NCI-H2196 (cell line): Measurements from ENCODE around the gene IL5.
A peak's percentile ranks its signal among the peaks of the same experiment; 100 is the strongest.

Source experiments
- DNase-seq: peaks from one replicate; lab custom pipeline; 2025; ENCODE audit not compliant: unreplicated experiment; lab: John Stamatoyannopoulos, UW

Gene IL5

DNA sequence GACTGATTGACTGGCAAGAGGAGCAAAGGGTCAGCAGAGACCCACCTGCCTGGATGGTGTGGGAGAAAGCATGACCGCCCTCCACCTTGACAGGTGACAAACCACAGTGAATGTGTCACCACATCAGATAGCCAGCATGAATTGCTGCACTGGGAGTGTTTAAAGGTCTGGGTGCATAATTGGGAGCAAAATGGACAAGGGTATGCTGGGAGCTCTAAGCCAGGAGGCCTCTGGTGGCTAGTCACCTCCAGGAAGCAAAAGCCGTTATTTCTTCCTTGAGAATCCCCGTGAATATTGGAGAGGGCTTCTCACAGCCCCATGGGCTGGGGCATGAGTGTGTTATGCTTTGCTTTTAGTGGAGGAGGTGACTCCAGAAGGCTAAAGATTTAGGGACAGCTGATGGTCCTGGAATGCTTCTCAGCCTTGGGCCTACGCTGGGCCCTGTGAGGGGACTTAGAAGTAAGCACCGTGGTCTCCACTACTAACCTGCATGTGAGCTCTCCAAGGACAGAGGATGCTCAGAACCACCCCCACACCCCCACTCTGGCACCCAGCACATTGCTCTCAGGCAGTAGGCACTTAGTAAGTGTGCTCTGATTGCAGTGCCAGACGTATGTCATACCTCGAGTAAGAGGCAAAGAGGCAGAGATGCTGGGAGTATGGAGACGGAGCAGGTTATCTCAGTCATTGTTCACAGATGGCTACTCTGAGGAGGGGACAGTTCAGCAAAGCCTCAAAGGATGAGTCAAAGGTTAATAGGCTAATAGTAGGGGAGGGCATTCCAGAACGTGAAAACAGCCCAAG, 43.7 kb downstream of the IL5 start:
- DNase-seq = no peak

- no peak for DNase-seq
Measured at GRCh38 chr5:132498686-132499271, 44.5 kb downstream of the IL5 start.

DNA sequence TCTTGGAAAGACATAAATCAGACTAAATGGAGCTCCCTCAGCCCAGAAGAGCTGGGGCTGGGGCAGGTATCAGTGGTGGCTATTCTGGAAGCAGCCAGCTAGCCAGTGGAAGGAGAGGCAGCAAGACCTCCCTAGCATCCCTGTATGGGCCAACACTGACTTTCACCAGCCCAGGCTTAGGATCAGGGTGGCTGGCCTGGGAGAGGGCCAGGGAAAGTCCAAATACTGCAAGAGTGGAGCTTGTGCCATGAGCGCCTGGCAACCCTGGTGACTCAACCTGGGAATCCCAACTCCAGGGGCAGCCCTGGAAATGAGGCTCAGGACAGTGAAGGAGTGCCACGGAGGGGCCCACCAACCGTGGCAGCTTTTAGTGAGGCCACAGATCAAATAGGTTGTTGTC, 45.2 kb downstream of the IL5 start:
- DNase-seq = no peak

DNA sequence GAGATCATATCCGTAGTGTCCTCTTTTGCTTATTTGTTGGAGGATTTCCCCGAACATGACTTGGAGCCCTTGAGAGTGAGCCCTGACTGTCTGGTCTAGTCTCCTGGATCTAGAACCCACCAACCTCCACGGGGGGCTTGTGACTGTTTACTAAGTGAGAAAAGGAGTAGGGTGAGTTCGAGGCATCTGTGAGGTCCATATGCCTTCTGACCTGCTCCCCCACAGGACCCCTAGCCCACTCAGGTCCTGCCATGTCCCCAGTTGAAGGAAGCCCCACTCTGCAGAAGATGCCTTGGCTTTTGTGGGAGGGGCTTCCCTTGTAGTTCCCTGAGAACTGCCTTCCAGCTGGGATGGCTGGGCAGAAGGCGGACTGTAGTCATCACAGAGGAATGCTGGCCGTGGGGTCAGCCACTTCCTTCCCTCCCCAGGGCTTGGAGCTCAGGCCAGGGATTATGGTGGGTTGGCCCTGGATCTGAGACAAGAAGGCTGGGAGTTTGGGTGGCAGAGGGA, 45.8 kb downstream of the IL5 start:
- DNase-seq = peak; percentile 18

GRCh38 chr5:132496631-132497487, 46.5 kb downstream of the IL5 start:
- DNase-seq = peak; percentile 84

GRCh38 chr5:132496191-132496630, 47.1 kb downstream of the IL5 start:
- DNase-seq = peak; percentile 91

DNA sequence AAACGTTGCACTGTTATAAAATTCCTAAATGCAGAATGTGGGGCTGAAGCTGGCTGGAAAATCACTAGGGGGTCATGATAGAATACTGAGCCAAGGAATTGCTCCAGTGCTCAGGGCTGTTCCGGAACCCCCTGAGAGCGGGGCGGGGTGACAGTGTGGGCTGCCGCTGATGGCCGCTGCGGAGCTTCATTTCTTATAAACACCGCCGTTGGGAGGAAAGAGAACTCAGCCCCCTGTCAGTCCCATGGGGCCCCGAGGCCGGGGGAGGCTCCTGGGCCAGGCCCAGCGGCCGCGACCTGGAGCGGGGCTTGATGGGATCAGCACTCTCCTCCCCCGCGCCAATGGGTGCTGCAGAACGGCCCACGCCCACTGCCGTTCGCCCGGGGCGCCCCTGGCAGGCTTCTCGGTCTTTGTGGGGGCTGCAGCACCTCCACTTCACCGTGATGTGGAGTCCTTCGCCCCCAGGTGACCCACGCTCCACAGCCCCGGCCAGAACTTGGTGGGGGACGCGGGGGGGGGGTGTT, 47.6 kb downstream of the IL5 start:
- DNase-seq = peak; percentile 75

DNA sequence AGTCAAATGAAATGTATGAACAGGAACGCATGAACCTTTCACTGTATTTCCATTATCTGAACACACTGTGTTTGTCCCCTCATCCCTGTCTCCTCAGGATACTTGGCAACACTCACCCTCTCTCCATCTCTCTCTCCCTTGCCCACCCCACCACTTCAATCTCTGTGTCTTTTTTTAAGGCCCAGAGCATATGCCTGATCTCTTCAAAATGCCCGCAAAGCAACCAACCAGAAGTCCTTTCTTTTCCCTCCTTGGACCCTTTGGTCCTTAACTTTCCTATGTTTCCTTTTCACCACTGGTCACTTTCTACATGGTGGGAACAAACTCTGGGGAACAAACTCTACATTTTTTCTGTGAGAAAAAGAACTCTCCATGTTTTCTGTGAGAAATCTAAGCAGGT, 49.5 kb downstream of the IL5 start:
- no peak for DNase-seq

DNA sequence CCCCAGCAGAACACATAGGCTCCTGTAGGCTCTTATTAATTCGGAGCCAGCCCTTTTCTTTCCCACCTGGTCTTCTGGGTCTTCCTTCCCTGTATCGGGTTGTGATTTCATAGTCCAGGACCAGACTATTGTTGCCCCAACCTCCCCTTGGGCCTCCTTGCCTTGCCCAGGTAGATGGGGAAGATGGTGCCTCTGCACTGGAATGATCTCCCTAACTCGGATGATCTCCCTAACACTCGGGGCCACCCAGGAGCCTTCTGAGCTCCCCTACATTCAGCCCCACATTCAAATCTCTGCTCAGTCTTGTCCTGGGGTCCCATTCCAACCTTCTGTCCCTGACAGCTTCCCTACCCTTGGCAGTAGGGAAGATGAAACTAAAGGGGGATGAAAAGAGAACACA, 50.1 kb downstream of the IL5 start:
- no peak for DNase-seq

DNA sequence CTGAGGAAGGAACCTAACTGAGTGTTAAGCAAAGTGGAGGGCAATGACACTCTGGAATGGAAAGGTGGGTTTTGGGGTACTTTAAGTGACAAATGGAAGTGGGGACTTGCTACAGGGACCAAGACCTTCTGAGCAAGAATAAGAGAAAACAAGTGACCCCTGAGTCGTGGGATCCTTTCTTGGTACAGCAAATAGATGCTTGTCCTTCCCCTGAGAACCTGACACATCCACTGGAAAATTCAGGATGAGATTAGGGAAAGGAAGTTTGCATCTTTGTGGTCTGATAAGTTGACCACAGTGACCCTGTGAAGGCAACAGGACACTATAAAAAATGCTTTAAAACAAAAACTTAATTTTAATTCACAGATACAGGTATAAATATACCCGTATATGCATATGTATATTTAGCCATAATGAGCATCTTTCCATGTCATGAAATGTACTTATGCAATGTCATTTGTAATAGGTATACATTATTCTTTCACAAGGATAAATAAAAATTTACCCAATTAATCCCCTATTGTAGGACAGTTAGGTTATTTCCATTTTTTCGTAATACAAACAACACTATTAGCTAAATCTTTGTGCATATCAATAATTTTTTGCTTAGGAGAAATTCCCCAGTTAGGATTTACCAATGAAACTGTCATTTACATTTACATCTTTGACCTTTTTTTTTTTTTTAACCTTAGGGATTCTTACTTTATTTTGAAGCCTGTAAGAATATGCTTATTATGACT, 50.8 kb downstream of the IL5 start:
- no peak for DNase-seq
